Iris pigment epithelial cell (primary cell): ENCODE data around the gene VSIG2.
A peak's percentile ranks its signal among the peaks of the same experiment; 100 is the strongest.

Experiments
- DNase-seq: peaks from one replicate; pipeline ENCODE4 v3.0.0-alpha.2; 2011; ENCODE audit warnings: low read depth

Gene VSIG2

DNA sequence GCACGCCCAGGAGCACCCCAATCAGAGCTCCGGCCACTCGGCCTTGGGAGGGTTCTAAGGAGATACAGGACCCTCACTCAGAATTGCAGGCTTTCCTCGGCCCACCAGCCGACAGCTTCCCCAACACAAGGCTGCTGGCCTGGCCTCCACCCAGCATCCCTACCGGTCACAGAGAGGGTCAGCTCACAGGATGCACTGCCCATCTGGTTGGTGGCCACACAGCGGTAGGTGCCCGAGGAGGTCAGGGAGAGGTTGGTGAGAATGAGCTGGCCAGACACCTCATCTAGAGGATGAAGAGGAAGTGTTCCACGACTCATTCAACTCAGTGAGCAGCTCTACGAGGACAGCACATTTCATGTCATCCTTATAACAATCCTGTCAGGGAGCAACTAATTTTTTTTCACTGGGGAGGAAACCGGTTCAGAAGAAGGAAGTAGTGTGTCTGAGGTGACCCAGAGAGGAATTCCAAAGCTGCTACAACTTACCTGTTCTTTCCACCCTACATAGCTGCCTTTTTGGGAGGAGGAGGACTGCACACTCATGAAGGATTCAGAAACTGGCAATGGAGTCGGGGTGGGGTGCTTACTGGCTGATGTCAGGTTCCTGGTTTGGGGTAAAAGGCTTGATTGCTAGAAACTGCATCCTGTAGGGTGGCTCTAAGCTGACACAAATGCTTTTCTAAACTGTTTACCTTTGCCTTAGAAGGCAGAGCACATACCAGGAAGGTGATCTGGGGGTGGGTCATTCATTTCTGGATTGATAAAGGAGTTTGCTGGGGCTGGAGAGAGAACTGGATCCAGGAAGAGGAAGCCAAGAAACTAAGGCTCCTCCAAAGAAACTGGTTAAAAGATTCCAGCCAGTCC lies 3.3 kb downstream of the VSIG2 start:
- no peak for DNase-seq

- no peak for DNase-seq
Measured at GRCh38 chr11:124748100-124748418, 4.0 kb downstream of the VSIG2 start.

DNA sequence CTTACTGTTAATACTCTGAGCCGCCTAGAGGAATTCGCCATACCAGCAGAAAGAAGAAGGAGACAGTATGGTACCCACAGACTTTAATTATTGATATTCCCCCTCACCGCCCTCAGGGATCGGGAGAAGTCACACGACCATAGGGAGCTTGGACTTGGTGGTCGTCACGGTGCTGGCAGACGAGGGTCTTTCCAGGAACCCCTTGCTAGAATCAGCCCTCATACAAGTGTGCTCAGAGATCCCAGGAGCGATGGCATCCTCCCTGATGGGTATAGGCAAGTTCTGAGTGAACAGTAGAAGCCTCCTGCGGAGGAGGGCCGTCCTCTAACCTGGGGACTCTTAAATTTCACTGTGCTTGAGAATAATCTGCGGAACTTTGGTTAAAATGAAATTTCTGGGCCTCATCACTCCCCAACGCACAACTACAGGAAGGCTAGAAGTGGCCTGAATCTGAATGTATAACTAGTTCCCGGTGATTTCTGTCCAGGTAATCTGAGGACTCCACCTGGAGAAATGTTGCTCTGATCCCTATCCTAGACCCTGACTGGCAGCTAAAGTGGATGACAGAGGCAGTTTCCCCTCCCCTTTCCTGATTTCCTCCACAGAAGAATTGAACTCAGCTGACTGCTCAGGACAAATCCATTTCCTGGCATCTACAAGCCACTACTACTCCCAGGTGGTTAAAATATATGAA lies 4.5 kb downstream of the VSIG2 start:
- DNase-seq, result no peak

GRCh38 chr11:124746621-124747243 lies 5.3 kb downstream of the VSIG2 start:
- DNase-seq, result peak; percentile 86

DNA sequence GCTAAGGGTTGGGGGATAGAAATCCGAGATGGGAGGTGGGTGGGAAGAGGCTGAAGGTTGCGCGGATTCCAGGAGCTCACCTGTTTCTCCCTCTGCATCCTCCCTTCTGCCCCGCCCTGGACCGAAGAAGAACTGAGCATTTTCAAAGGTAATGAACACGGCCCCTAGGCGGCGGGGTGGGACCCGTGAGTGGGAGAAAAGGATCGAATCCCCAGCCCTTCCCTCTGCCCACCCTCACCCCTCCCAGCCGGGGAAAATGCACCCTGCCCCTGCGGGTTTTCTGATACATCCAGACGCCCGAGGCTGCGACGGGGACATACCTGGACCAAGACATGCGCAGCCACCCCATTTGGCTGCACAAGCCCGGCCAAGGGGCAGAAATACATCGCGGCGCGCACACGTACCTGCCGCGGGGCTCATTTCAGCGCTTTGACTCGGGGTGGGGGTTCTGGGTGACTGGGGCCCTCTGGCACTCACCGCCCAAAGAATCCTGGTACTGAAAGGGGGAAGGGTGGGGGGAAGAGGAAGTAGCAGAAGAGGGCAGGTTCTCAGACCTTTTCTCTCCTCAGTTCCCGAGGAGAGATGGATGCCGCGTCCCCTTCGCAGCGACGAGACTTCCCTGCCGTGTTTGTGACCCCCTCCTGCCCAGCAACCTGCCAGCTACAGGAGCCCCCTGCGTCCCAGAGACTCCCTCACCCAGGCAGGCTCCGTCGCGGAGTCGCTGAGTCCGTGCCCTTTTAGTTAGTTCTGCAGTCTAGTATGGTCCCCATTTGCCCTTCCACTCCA lies 6.0 kb downstream of the VSIG2 start:
- no peak for DNase-seq

- DNase-seq, result no peak
Measured at GRCh38 chr11:124745270-124745834, 6.7 kb downstream of the VSIG2 start.

DNA sequence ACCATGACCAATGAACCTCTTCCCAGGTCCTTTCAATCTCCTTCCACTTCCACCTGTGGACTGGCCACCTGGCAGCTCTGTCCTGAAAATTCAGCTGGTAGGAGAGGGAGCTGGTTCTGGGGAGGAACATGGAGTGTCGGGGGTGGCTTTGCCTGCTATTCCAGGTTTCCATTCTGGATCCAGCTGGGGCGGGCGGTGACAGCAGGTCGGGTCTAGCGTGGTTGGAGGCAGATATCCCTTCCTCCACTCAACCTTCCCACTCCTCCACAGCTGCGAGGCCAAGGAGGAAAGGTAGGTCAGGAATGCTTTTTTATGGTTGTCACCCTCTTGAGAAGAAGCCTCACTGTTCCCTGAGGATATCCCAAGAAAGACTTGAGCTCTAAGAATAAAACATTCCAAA lies 9.0 kb downstream of the VSIG2 start:
- no peak for DNase-seq

DNA sequence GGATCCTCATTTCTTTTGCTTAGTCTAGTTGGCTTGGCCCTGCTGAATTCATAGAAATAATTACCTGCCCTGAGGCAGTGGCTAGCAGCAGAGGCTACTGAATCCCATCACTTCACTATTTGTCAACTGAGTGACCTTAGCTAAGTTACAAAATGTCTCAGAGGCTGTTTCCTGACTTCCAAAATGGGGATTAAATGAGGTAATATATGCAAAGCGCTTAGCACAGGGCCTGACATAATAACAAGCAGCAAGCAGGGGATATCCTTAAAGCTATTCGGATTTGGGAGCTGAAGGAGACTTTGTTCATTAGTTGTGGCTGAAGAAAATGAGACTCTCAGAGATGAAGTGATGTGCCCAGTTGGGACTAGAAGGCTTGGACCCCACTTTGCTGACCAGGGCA lies 9.5 kb downstream of the VSIG2 start:
- no peak for DNase-seq

DNA sequence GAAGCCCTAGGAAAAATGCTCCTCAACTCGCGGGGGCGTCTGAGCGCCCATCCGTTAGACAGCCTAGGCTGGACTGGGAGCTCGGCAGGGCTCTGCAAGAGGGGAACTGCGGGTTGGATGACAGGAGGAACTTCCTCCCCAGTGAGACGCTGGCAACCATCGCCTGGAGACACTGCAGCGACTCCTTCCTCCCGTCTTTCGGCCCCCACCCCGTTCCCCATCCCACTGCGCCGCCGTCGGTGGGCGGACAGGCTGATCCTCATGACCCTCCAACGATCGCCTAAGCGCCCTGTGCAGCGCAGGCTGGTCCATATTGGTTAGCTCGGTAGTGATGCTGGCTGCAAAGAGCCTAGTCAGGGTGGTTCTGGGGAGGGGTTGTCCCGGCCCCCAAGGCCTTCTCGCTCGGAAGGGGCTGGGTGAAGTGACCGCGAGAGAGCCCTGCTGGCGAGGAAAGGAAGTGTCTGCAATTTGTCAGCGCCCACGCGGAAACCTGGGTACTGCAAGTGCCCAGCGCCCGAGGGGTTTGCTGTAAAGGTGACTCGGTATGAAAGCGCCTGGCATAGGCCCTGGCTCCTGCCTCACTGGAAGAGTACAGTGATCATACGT lies 11.7 kb downstream of the VSIG2 start:
- peak; percentile 34 for DNase-seq

DNA sequence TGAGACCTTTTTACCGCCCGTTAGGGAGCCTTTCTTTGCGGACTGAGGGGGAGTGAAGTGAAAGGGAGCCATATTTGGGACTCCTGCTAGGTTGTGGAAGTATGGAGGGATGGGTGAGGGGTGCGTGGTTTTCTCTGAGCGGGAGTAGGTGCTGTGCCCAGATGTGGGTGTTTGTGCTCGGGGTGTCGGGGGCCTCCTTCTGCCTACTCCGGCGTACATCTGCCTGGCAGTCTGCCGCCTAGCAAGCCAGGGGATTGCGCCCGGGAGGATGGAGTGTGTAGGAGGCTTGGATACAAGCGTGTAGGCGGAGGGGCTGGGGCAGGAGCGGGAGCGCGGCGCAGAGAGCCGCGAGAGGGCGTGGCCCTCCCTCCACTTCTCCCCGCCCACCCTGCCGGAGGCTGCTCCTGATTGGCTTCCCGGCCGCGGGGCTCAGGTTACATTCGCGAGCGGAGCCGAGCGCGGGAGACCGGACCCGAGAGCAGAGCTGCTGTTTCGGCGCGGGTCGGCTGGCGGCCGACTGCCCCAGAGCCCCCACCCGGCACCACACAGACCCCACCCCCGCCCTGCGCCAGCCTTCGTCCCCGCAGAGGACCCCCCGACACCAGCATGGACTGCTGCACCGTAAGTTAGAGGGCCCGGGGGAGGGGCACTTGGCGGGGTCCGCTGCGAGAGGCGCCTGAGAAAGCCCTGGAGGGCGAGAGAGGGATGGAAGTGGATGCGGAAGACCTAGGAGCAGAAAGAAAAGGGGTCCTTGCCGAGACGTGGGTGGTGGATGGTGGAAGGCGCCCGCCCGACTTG lies 12.4 kb downstream of the VSIG2 start, which contains the start of gene NRGN:
NRGN (plus strand) TSS at position 464 of the 798 bp plus-strand sequence; CDS start at position 607, 143 bp downstream.
- DNase-seq, result peak; percentile 89

DNA sequence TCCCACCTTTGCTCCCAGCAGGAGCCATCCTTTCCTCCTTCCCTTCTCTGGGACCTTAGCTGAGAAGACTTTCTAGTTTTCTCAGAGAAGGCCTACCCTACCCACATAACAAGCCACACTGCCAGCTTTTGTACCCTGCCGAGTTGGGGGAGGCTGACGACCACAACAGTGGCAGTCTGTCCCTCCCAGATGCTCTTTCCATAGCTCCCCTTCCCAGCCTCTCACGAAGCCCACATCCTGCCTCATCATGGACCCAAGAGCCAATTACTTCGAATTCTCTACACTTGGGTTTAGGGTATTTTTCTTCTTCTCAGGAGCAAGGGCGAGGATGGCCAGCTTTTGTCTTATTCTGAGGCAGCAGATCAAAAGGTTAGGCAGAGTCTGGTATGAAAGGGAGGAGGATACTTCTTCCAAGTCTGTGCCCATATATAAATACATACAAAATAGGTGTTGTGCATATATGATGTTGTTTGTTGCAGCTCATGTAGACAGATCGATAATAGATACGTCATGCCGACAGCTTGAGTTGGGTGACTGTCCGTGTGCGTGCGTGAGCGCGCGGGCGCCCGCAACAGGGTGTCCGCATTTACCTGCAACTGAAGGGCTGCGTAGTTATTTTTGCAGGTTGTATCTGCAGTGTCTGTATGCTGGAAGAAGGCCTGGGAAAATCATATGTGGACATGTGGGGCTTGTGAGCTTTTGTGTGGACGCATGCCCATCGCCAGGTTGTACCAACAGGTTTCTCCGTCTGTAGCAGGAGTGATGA lies 13.2 kb downstream of the VSIG2 start:
- no peak for DNase-seq

DNA sequence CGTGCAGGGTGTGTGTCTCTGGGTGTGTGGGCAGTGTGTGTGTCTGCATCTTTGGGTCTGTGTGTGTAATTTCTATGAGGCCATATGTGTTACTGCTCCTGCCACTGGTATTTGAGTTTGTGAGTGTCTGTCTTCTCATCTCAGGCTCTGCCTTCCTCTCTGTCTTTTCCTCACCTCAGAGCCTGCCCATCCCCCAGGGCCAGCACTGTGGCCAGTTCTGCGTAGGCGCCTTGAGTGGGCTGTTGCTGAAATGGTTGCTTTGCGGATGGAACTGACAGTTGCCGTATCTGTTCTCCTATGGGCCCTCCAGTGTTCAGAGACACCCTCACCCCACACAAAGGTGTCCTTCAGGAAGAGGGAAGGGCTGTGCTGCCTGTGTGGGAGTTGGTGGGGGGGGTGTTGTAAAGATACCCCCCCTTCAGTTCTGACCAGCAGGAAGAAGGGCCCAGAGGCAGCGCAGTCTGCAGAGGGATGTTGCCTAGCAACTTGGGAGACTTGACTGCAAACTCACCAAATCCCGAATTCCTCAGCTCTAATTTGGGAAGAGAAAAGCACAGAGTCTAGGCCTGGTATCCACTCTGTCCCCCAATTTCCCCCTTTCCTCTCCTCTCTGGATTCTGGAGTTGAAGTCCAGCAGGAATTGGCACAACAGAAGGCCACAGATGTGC lies 14.3 kb downstream of the VSIG2 start:
- no peak for DNase-seq

- no peak for DNase-seq
Measured at GRCh38 chr11:124736736-124737135, 15.3 kb downstream of the VSIG2 start.

- DNase-seq, result no peak
Measured at GRCh38 chr11:124732230-124732629, 19.8 kb downstream of the VSIG2 start.

- no peak for DNase-seq
Measured at GRCh38 chr11:124729571-124729970, 22.5 kb downstream of the VSIG2 start.

DNA sequence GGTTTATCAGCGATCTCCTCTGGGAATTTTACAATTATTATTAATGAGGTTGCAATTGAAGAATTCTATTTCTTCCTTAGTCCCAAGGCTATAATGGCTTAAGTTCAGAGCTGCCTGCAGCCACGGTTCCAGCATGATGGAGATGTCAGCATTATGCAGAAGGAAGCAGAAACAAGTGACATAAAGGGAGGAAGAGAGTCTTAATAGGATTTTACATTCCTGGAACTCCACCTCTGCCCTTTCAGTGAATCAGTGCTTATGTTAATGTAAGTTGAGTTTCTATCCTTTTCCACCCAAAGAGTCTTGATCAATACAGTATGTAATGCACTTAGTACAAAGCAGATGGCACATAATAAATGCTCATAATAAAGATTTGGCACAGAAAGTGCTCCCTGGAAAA lies 23.9 kb downstream of the VSIG2 start:
- DNase-seq, result no peak

GRCh38 chr11:124727474-124727873 lies 24.6 kb downstream of the VSIG2 start:
- DNase-seq, result no peak

DNA sequence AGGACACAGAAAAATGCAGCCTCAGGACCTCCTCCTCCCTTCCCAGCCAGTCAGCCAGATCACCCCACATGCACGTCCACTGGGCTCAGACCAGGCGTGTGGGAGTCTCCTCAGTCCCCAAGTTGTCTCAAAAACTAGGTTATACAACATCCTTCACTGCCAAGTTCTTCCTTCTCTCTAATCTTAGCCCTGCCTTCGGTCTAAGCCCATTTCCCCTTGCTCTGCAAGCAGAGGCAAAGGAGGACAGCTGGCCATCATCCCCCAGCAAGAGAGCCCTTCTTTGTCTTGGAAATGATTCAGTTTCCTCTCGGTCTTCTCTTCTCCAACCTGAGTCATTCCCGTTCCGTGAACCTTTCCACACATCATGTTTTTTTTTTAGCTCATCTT lies 26.3 kb downstream of the VSIG2 start:
- DNase-seq, result peak; percentile 65

GRCh38 chr11:124724979-124725718 lies 26.9 kb downstream of the VSIG2 start:
- no peak for DNase-seq
